Common myeloid progenitor, CD34-positive (primary cell): ENCODE data around the gene MYO1B.
A peak's percentile ranks its signal among the peaks of the same experiment; 100 is the strongest.

ENCODE experiments used
- CTCF ChIA-PET: fragments of 350-600 bp; sonication (Branson Sonifier 250); formaldehyde crosslinking; loops from one replicate; lab custom pipeline; 2021; ENCODE audit warnings: antibody characterized with exemption; lab: Charles Lee
- POLR2A ChIA-PET: fragments of 350-600 bp; sonication (Branson Sonifier 250); formaldehyde crosslinking; loops from one replicate; lab custom pipeline; 2021; ENCODE audit warnings: antibody characterized with exemption; lab: Charles Lee
- DNase-seq, 3 donors: peaks; one replicate each; pipeline versions ENCODE4 v3.0.0 to v3.0.0-alpha.2; 2013
- H3K27ac ChIP-seq, 2 experiments: 1 replicate in 1 of 2; 2 replicates in 1 of 2; pipeline ENCODE4 v1.7.0; 2013; ENCODE audit warnings: inconsistent platforms in 2 of 2, low read length in 2 of 2, mild to moderate bottlenecking in 2 of 2, low read depth in 1 of 2, moderate library complexity in 1 of 2; ENCODE audit not compliant: severe bottlenecking in 2 of 2, insufficient read depth in 1 of 2, poor library complexity in 1 of 2
- H3K27me3 ChIP-seq, 5 experiments: replicated peaks in 2 of 5; 1 replicate in 3 of 5; 2 replicates in 2 of 5; pipeline versions ENCODE4 v1.6.1 to v1.7.0; 2013; ENCODE audit warnings: low read length in 4 of 5, mild to moderate bottlenecking in 2 of 5, moderate library complexity in 2 of 5, inconsistent platforms in 1 of 5; ENCODE audit not compliant: insufficient read depth in 5 of 5, control insufficient read depth in 4 of 5
- H3K36me3 ChIP-seq, 4 experiments: 1 replicate in 2 of 4; 2 replicates in 2 of 4; pipeline versions ENCODE4 v1.6.1 to v1.7.0; 2013; ENCODE audit warnings: low read length in 3 of 4, control low read depth in 1 of 4, mild to moderate bottlenecking in 1 of 4; ENCODE audit not compliant: control insufficient read depth in 4 of 4, insufficient read depth in 4 of 4
- H3K4me1 ChIP-seq, 4 experiments: 1 replicate in 3 of 4; 2 replicates in 1 of 4; pipeline versions ENCODE4 v1.6.1 to v1.7.1; 2013; ENCODE audit warnings: low read length in 3 of 4, mild to moderate bottlenecking in 3 of 4, control low read depth in 1 of 4, inconsistent platforms in 1 of 4, moderate library complexity in 1 of 4; ENCODE audit not compliant: control insufficient read depth in 4 of 4, insufficient read depth in 4 of 4; ENCODE audit errors: control extremely low read depth in 1 of 4
- H3K4me3 ChIP-seq, 7 experiments: 1 replicate in 4 of 7; 2 replicates in 3 of 7; pipeline versions ENCODE4 v1.5.1 to v1.7.0; 2013; ENCODE audit warnings: mild to moderate bottlenecking in 7 of 7, low read length in 6 of 7, moderate library complexity in 6 of 7, inconsistent platforms in 2 of 7, low read depth in 2 of 7, control low read depth in 1 of 7; ENCODE audit not compliant: insufficient read depth in 4 of 7, control insufficient read depth in 1 of 7; ENCODE audit errors: extremely low read depth in 1 of 7
- H3K9me3 ChIP-seq, 5 experiments: 1 replicate in 4 of 5; 2 replicates in 1 of 5; pipeline versions ENCODE4 v1.6.1 to v1.7.1; 2013; ENCODE audit warnings: low read length in 4 of 5, mild to moderate bottlenecking in 2 of 5, inconsistent platforms in 1 of 5, low read depth in 1 of 5, moderate library complexity in 1 of 5; ENCODE audit not compliant: control insufficient read depth in 4 of 5, insufficient read depth in 2 of 5; ENCODE audit errors: control extremely low read depth in 1 of 5
- WGBS: methylation state at CpG from one replicate; pipeline ENCODE4 v1.1.5; 2013; ENCODE audit not compliant: insufficient coverage; 5-methylcytosine and 5-hydroxymethylcytosine counted together

The MYO1B gene

DNA sequence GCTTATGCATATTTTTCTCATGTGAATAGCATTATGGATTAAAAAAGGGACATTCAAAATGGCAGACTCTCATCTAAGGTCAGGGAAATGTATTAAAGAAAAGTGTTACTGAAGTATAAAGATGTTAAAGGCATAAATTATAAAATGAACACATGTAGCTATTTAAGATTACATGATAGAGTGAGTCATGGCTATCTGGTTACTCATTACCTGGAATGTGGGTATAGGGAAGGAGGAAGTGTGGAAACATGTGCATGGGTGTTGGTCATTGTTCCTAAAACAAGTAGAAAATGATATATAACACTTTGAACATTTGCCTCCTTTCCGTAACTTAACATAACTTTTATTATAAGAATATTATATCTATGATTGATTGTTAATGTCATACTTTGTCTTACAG, 66.4 kb downstream of the MYO1B start:
- H3K36me3 ChIP-seq, result no peaks in the 10 kb centered on the region
- H3K4me1 ChIP-seq, result peaks cover 0 to 4% (median 0%) of the 10 kb centered on the region in 4 experiments
- no CpG with 5 or more reads among the region's 1 CpG for WGBS
- CTCF ChIA-PET, result interaction anchor here (1.0 to 1.6 kb wide), 2 partner anchors 9 to 350 kb away, joined by 3 to 4 read pairs; no protein-coding TSS in a partner anchor
- H3K9me3 ChIP-seq, result no peaks in the 10 kb centered on the region
- no peak overlapping the region for H3K4me3 ChIP-seq
- no peaks in the 10 kb centered on the region for H3K27me3 ChIP-seq
- no peak overlapping the region for H3K27ac ChIP-seq
- peak in 2 of 3 donors; percentile 18 to 25 for DNase-seq
- POLR2A ChIA-PET, result no interaction called here

DNA sequence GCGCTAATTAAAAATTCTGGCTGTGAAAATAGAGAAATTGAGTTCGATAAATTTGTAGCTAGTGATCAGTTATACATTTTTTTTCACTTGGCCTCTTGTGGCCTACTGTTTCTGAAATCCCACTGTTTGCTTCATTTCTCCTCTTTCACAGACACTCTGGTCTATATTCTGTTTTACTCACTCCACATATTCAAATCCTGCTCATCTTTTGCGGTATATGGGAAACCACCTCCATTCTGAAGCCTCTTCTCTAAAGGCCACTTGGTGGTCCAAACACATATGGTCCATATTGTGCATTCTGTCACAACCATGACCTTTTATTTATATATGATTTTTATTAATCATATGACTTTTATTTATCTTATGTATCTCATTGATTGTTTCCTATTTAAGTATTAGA, 67.0 kb downstream of the MYO1B start:
- no peak overlapping the region for H3K27ac ChIP-seq
- H3K36me3 ChIP-seq, result no peaks in the 10 kb centered on the region
- DNase-seq, result no peak
- ChIA-PET POLR2A (no interaction called here), CTCF (interaction anchor here (1.6 kb wide), 1 partner anchor 9 kb away, joined by 4 read pairs; no protein-coding TSS in a partner anchor)
- H3K4me3 ChIP-seq, result no peak overlapping the region
- no peaks in the 10 kb centered on the region for H3K27me3 ChIP-seq
- no peaks in the 10 kb centered on the region for H3K9me3 ChIP-seq
- 100% methylated on average over 1 of the region's 3 CpGs for WGBS
- H3K4me1 ChIP-seq, result peaks cover 0 to 4% (median 0%) of the 10 kb centered on the region in 4 experiments

DNA sequence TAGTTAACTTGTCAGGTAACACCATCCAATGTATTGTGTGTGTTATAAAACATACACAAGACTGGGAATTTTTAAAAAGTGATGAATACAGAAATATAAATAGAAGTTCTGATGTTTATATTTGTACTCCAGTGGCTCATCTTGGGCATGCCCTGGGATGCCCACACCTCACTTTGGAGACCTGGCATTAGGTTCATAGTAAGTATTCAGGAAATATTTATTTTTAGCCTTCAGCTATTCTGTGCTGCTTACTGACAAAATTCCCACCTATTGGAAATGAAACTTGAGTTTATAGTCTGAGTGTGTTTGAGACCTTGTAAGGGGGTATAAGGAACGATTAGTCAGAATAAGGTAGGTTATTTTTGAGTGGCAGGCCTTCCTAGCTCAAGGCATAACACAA, 67.5 kb downstream of the MYO1B start:
- CTCF ChIA-PET, result interaction anchor here (0.8 kb wide), 1 partner anchor 95 kb away, joined by 3 read pairs; no protein-coding TSS in a partner anchor
- H3K4me1 ChIP-seq, result peaks cover 0 to 4% (median 0%) of the 10 kb centered on the region in 4 experiments
- WGBS, result no CpG with 5 or more reads among the region's 1 CpG

DNA sequence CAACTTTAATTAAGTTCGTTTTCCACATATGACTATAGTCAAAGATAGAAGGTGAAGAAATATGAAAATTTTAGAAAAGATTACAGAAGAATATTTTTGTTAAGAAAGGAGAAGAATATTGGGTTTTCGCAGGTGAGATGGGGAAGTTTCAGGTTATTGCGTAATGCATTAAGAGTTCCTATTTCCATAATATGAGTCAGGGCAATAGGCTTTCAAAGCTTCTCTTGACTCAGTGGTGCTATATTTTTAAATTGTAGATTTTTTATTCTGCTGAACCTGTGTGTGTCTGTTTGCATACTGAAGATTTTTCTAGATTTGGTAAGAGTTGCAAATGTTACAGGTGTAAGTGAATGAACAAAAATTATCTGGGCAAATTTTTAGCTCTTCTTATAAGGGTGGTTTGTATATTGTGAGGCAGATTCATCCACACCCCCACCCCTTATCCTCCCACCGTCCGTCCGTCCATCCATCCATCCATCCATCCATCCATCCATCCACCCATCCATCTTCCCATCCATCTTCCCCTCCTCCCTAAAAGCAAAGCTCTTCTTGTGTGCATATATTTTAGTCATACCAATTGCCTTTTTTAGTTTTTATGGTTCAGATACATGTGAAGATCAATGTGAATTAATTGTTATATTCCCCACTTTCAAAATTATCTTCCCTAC, 69.6 kb downstream of the MYO1B start:
- Histone ChIP-seq H3K9me3 (no peaks in the 10 kb centered on the region), H3K27ac (no peak overlapping the region), H3K4me1 (peaks cover 0 to 12% (median 3%) of the 10 kb centered on the region in 4 experiments), H3K27me3 (no peaks in the 10 kb centered on the region), H3K4me3 (no peak overlapping the region), H3K36me3 (no peaks in the 10 kb centered on the region)
- no peak for DNase-seq
- 89% methylated on average over 2 of the region's 6 CpGs for WGBS
- ChIA-PET CTCF (interaction anchor here (1.6 kb wide), 1 partner anchor 12 kb away, joined by 5 read pairs; no protein-coding TSS in a partner anchor), POLR2A (no interaction called here)

More for the DNA sequence above, 67.5 kb downstream of the MYO1B start:
- H3K27ac ChIP-seq, result no peak overlapping the region
- H3K4me3 ChIP-seq, result no peak overlapping the region
- no peaks in the 10 kb centered on the region for H3K27me3 ChIP-seq
- DNase-seq, result no peak
- no peaks in the 10 kb centered on the region for H3K9me3 ChIP-seq
- no peaks in the 10 kb centered on the region for H3K36me3 ChIP-seq
- POLR2A ChIA-PET, result no interaction called here

DNA sequence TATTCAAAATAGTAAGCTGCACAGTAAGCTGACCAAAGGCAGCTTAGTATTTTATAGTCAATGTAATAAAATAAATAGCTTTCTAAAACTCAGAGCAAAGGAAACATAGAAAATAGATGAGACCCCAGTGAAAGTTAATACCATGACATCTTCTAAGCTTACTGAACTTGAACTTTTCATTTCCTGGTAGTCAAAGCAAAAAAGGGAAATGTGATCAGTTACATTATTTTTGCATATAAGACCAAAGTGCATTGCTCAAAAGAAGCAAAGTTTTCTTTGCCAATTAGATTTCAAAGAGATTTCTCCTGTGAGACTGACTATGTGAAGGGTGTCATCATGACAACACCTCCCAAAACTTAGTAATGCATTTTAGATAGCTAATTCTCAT, 70.2 kb downstream of the MYO1B start:
- POLR2A ChIA-PET, result interaction anchor here (0.6 kb wide), 1 partner anchor 709 kb away, joined by 3 read pairs; no protein-coding TSS in a partner anchor
- H3K4me3 ChIP-seq, result no peak overlapping the region
- peaks cover 0 to 12% (median 3%) of the 10 kb centered on the region in 4 experiments for H3K4me1 ChIP-seq
- H3K27ac ChIP-seq, result no peak overlapping the region
- CTCF ChIA-PET, result no interaction called here
- no peak for DNase-seq
- no peaks in the 10 kb centered on the region for H3K27me3 ChIP-seq
- no peaks in the 10 kb centered on the region for H3K9me3 ChIP-seq
- no peaks in the 10 kb centered on the region for H3K36me3 ChIP-seq

DNA sequence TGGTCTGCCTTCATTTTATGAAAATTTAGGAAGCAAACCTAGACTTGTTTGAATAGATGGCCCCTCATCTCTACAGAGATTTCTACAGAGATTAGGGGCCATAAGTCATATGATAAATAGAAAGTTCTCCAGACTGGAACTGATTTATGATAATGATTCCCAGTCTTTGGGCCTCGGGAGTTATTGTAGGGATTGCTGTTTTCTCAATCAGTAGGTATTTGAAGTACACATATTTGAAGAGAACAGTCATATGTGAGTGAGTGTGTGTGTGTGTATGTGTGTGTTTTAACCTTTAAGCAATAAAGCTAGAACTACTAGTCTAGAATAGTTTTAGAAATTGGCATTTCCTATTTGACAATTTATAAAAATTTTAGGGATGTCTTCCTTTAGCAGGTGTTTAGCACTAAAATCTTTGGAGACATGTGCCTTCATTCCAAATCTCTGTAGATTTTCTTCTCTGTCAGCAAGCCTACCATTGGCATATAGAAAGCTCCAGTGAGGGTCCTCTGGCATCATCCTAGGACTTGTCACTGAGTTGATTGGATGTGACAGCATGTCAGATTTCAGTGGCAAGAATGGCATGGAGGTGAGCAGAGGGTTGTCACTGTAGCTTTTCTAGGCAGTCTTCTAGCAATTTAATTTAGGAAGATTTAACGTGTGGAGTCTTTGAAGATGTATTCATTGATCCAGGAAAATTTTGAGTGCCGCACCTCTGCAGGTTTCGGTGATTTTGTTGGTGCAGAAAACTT, 71.2 kb downstream of the MYO1B start:
- ChIA-PET CTCF (interaction anchor here (1.5 kb wide), 1 partner anchor 13 kb away, joined by 7 read pairs; no protein-coding TSS in a partner anchor), POLR2A (no interaction called here)
- 98% methylated on average over 4 of the region's 4 CpGs for WGBS
- Histone ChIP-seq H3K9me3 (no peaks in the 10 kb centered on the region), H3K4me3 (no peak overlapping the region), H3K27ac (no peak overlapping the region), H3K27me3 (no peaks in the 10 kb centered on the region), H3K36me3 (no peaks in the 10 kb centered on the region), H3K4me1 (peaks cover 2 to 22% (median 10%) of the 10 kb centered on the region in 4 experiments)
- no peak for DNase-seq
